WI38 (cell line): Measurements from ENCODE around the gene SYF2.

Experiments
- H3K4me3 ChIP-seq: 2 replicates; pipeline ENCODE4 v1.5.1; 2011; ENCODE audit warnings: low read depth, mild to moderate bottlenecking, control low read depth, low read length
- CTCF ChIP-seq: IDR thresholded peaks from 2 replicates; pipeline ENCODE4 v1.5.1; 2012; ENCODE audit warnings: low read depth, mild to moderate bottlenecking, control low read depth, low read length

Gene SYF2

GRCh38 chr1:25232866-25233784, 823 bp upstream of the SYF2 start:
- TF ChIP-seq CTCF: no peak

GRCh38 chr1:25223471-25223870, 8.8 kb downstream of the SYF2 start:
- no peak for TF ChIP-seq CTCF

More at GRCh38 chr1:25232866-25233784, 823 bp upstream of the SYF2 start:
- peak overlapping the region; percentile 98 for H3K4me3 ChIP-seq

GRCh38 chr1:25222606-25223005, 9.7 kb downstream of the SYF2 start:
- TF ChIP-seq CTCF: no peak

More at GRCh38 chr1:25223471-25223870, 8.8 kb downstream of the SYF2 start:
- no peak overlapping the region for H3K4me3 ChIP-seq

GRCh38 chr1:25220666-25221065, 11.6 kb downstream of the SYF2 start:
- no peak for TF ChIP-seq CTCF
- no peak overlapping the region for H3K4me3 ChIP-seq

More at GRCh38 chr1:25222606-25223005, 9.7 kb downstream of the SYF2 start:
- H3K4me3 ChIP-seq: no peak overlapping the region

GRCh38 chr1:25219661-25220251, 12.5 kb downstream of the SYF2 start:
- no peak for TF ChIP-seq CTCF
- H3K4me3 ChIP-seq: no peak overlapping the region

- TF ChIP-seq CTCF: no peak
- no peak overlapping the region for H3K4me3 ChIP-seq
Measured at GRCh38 chr1:25217598-25218232, 14.6 kb downstream of the SYF2 start.
